ENCODE measurements around the gene PCNX3.

DNA sequence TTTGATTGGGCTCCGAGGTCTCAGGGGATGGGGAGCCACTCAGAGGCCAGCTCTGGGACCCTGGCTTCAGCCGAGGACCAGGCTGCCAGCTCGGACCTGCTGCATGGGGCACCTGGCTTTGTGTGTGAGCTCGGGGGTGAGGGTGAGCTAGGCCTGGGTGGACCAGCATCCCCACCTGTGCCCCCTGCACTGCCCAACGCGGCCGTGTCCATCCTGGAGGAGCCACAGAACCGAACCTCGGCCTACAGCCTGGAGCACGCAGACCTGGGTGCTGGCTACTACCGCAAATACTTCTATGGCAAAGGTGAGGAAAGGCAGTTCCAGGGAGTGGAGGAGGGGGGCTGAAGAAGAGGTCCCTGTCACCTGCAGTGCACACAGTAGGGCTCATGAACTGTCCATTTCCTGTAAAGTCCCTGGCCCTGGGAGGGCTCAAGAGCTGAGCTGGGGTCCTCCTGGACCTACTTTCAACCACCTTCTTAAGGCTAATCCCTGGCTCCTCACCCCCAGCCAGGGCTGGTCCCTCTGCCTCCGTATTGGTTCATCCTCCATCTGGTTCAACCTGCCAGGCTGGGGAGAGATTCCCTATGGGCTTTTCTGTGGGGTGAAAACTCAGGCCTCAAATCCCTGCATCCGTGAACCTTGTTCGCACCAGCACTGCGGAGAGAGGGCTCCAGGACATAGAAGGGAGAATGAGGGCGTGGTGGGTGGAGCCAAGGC is 25.9 kb downstream of the PCNX3 start:
- TF ChIP-seq POLR2A (IDR thresholded peaks at IDR 0.05) = no peak
- TF ChIP-seq, protein P1, sequence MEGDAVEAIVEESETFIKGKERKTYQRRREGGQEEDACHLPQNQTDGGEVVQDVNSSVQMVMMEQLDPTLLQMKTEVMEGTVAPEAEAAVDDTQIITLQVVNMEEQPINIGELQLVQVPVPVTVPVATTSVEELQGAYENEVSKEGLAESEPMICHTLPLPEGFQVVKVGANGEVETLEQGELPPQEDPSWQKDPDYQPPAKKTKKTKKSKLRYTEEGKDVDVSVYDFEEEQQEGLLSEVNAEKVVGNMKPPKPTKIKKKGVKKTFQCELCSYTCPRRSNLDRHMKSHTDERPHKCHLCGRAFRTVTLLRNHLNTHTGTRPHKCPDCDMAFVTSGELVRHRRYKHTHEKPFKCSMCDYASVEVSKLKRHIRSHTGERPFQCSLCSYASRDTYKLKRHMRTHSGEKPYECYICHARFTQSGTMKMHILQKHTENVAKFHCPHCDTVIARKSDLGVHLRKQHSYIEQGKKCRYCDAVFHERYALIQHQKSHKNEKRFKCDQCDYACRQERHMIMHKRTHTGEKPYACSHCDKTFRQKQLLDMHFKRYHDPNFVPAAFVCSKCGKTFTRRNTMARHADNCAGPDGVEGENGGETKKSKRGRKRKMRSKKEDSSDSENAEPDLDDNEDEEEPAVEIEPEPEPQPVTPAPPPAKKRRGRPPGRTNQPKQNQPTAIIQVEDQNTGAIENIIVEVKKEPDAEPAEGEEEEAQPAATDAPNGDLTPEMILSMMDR (IDR thresholded peaks at IDR 0.05) = no peak

Data from body of pancreas (tissue), 4 donors.